Astrocyte (in vitro differentiated cells and primary cell): ENCODE measurements around the gene SPSB3.

Experiments
- EZH2 ChIP-seq: IDR thresholded peaks from 2 replicates; pipeline ENCODE4 v1.6.1; 2012; ENCODE audit warnings: mild to moderate bottlenecking, low read length, inconsistent platforms; ENCODE audit not compliant: insufficient read depth
- TF ChIP-seq, protein P1 (sequence below): IDR thresholded peaks from 2 replicates; pipeline ENCODE4 v1.5.1; 2011; ENCODE audit warnings: low read depth, mild to moderate bottlenecking, inconsistent platforms, low read length, moderate library complexity; ENCODE audit not compliant: insufficient read depth

DNA sequence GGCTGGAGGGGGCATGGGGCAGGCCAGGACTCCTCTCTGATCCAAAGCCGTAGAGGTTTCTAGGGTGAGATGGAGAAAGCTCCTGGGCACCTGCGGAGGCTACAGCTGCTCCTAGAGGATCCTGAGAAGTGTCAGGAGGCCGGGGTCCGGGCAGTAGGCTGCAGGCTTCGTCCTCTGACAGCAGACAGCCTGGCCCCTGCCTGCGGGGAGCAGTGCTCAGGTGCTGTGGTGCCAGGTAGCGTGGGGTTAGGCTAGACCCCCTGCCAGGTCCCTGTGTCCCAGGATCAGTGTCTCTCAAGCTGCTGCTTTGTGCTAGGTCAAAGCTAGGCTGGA is 8.0 kb downstream of the SPSB3 start:
- TF ChIP-seq, protein P1, sequence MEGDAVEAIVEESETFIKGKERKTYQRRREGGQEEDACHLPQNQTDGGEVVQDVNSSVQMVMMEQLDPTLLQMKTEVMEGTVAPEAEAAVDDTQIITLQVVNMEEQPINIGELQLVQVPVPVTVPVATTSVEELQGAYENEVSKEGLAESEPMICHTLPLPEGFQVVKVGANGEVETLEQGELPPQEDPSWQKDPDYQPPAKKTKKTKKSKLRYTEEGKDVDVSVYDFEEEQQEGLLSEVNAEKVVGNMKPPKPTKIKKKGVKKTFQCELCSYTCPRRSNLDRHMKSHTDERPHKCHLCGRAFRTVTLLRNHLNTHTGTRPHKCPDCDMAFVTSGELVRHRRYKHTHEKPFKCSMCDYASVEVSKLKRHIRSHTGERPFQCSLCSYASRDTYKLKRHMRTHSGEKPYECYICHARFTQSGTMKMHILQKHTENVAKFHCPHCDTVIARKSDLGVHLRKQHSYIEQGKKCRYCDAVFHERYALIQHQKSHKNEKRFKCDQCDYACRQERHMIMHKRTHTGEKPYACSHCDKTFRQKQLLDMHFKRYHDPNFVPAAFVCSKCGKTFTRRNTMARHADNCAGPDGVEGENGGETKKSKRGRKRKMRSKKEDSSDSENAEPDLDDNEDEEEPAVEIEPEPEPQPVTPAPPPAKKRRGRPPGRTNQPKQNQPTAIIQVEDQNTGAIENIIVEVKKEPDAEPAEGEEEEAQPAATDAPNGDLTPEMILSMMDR, result no peak
- TF ChIP-seq EZH2, result no peak
